Fibroblast of the aortic adventitia (primary cell): ENCODE measurements around the gene EME1. TPM values are rescaled to one million over a fixed set of nuclear protein-coding genes. Genes with fewer than 3 reads are reported as not detected.
A peak's percentile ranks its signal among the peaks of the same experiment; 100 is the strongest.

ENCODE experiments used
- DNase-seq: peaks from one replicate; pipeline ENCODE4 v3.0.0-alpha.2; 2010; ENCODE audit warnings: low read depth
- H3K4me3 ChIP-seq: 2 replicates; pipeline ENCODE4 v1.5.1; 2011; ENCODE audit warnings: low read depth, mild to moderate bottlenecking, control low read depth, low read length, moderate library complexity
- CTCF ChIP-seq: IDR thresholded peaks from 2 replicates; pipeline ENCODE4 v1.5.1; 2011; ENCODE audit warnings: mild to moderate bottlenecking, low read length, control low read depth, inconsistent platforms; ENCODE audit not compliant: insufficient read depth
- total RNA-seq: library from RNA; depleted of rRNA; stranded (reverse); fragments of >200 nt; gene quantifications from 2 replicates; pipeline ENCODE4 v1.2.3, GENCODE V29; 2012; ENCODE audit warnings: low replicate concordance

The EME1 gene
- total RNA-seq, 1 donor = 9.1 TPM

- no peak for TF ChIP-seq CTCF
- no peak overlapping the region for H3K4me3 ChIP-seq
- peak; percentile 36 for DNase-seq
These were observed 13.9 kb upstream of the EME1 start for GRCh38 chr17:50359005-50359699.

GRCh38 chr17:50359998-50360461, 13.0 kb upstream of the EME1 start:
- no peak overlapping the region for H3K4me3 ChIP-seq
- no peak for TF ChIP-seq CTCF
- DNase-seq = no peak

- no peak overlapping the region for H3K4me3 ChIP-seq
- TF ChIP-seq CTCF = no peak
- no peak for DNase-seq
These were observed 12.4 kb upstream of the EME1 start for GRCh38 chr17:50360486-50361115.

- TF ChIP-seq CTCF = peak; percentile 86
- DNase-seq = peak; percentile 77
- no peak overlapping the region for H3K4me3 ChIP-seq
These were observed 11.2 kb upstream of the EME1 start for GRCh38 chr17:50361561-50362480.

- no peak for TF ChIP-seq CTCF
- DNase-seq = no peak
These were observed 10.4 kb upstream of the EME1 start for GRCh38 chr17:50362661-50363060.

GRCh38 chr17:50363217-50364060, 9.6 kb upstream of the EME1 start:
- DNase-seq = peak; percentile 52
- H3K4me3 ChIP-seq = no peak overlapping the region
- no peak for TF ChIP-seq CTCF

More at GRCh38 chr17:50362661-50363060, 10.4 kb upstream of the EME1 start:
- H3K4me3 ChIP-seq = no peak overlapping the region
